ENCODE data around the gene VPS51.

Gene VPS51

GRCh38 chr11:65095974-65096806 is at the start of gene VPS51:
TSS of gene VPS51 (plus strand) at chr11:65096214. CDS start at chr11:65096251, 37 bp downstream.
- H3K4me3 ChIP-seq (ENCODE audit: low read length in 2 of 2), result peak within 1 kb of the TSS; percentile 75 to 85
- H3K27me3 ChIP-seq (ENCODE audit: control insufficient read depth in 1 of 2, insufficient read depth in 2 of 2, low read length in 2 of 2), result no peaks in the 10 kb centered on the region
- H3K4me1 ChIP-seq (ENCODE audit: control insufficient read depth, insufficient read depth, low read length), result peaks cover 10% of the 10 kb centered on the region
- H3K9me3 ChIP-seq (ENCODE audit: control insufficient read depth in 2 of 2, low read length in 2 of 2), result no peaks in the 10 kb centered on the region
- peak within 1 kb of the TSS; percentile 75 for H3K27ac ChIP-seq (ENCODE audit: low read length)
- peak within 1 kb of the TSS; percentile 80 to 82 for H3K9ac ChIP-seq (ENCODE audit: low read length in 2 of 2)
- H3K36me3 ChIP-seq (ENCODE audit: control insufficient read depth in 2 of 2, insufficient read depth in 2 of 2, low read length in 2 of 2), result peaks cover 0 to 5% of the 10 kb centered on the region in 2 donors

GRCh38 chr11:65047581-65048422 is 48.2 kb upstream of the VPS51 start:
- Histone ChIP-seq H3K9ac (ENCODE audit: low read length in 2 of 2) (peak overlapping the region; percentile 66 to 68), H3K36me3 (ENCODE audit: control insufficient read depth in 2 of 2, insufficient read depth in 2 of 2, low read length in 2 of 2) (peaks cover 10 to 12% of the 10 kb centered on the region in 2 donors), H3K4me3 (ENCODE audit: low read length in 2 of 2) (peak overlapping the region; percentile 76 to 79), H3K9me3 (ENCODE audit: control insufficient read depth in 2 of 2, low read length in 2 of 2) (no peaks in the 10 kb centered on the region), H3K27me3 (ENCODE audit: control insufficient read depth in 1 of 2, insufficient read depth in 2 of 2, low read length in 2 of 2) (no peaks in the 10 kb centered on the region), H3K4me1 (ENCODE audit: control insufficient read depth, insufficient read depth, low read length) (peaks cover 22% of the 10 kb centered on the region), H3K27ac (ENCODE audit: low read length) (no peak overlapping the region)

- H3K36me3 ChIP-seq (ENCODE audit: control insufficient read depth in 2 of 2, insufficient read depth in 2 of 2, low read length in 2 of 2), result no peaks in the 10 kb centered on the region
- no peaks in the 10 kb centered on the region for H3K9me3 ChIP-seq (ENCODE audit: control insufficient read depth in 2 of 2, low read length in 2 of 2)
Measured at GRCh38 chr11:65051398-65051858, 44.6 kb upstream of the VPS51 start.

GRCh38 chr11:65053827-65054508 is 42.0 kb upstream of the VPS51 start:
- no peaks in the 10 kb centered on the region for H3K4me1 ChIP-seq (ENCODE audit: control insufficient read depth, insufficient read depth, low read length)
- H3K9me3 ChIP-seq (ENCODE audit: control insufficient read depth in 2 of 2, low read length in 2 of 2), result no peaks in the 10 kb centered on the region
- H3K36me3 ChIP-seq (ENCODE audit: control insufficient read depth in 2 of 2, insufficient read depth in 2 of 2, low read length in 2 of 2), result no peaks in the 10 kb centered on the region
- no peak overlapping the region for H3K9ac ChIP-seq (ENCODE audit: low read length in 2 of 2)
- no peak overlapping the region for H3K4me3 ChIP-seq (ENCODE audit: low read length in 2 of 2)
- peaks cover 0 to 2% of the 10 kb centered on the region in 2 donors for H3K27me3 ChIP-seq (ENCODE audit: control insufficient read depth in 1 of 2, insufficient read depth in 2 of 2, low read length in 2 of 2)
- no peak overlapping the region for H3K27ac ChIP-seq (ENCODE audit: low read length)

More at GRCh38 chr11:65051398-65051858, 44.6 kb upstream of the VPS51 start:
- Histone ChIP-seq H3K4me3 (ENCODE audit: low read length in 2 of 2) (no peak overlapping the region), H3K27ac (ENCODE audit: low read length) (no peak overlapping the region), H3K4me1 (ENCODE audit: control insufficient read depth, insufficient read depth, low read length) (peaks cover 14% of the 10 kb centered on the region), H3K9ac (ENCODE audit: low read length in 2 of 2) (no peak overlapping the region), H3K27me3 (ENCODE audit: control insufficient read depth in 1 of 2, insufficient read depth in 2 of 2, low read length in 2 of 2) (peaks cover 0 to 2% of the 10 kb centered on the region in 2 donors)

GRCh38 chr11:65055538-65055937 is 40.5 kb upstream of the VPS51 start:
- Histone ChIP-seq H3K4me1 (ENCODE audit: control insufficient read depth, insufficient read depth, low read length) (no peaks in the 10 kb centered on the region), H3K27ac (ENCODE audit: low read length) (no peak overlapping the region), H3K4me3 (ENCODE audit: low read length in 2 of 2) (no peak overlapping the region), H3K9ac (ENCODE audit: low read length in 2 of 2) (no peak overlapping the region), H3K36me3 (ENCODE audit: control insufficient read depth in 2 of 2, insufficient read depth in 2 of 2, low read length in 2 of 2) (no peaks in the 10 kb centered on the region), H3K27me3 (ENCODE audit: control insufficient read depth in 1 of 2, insufficient read depth in 2 of 2, low read length in 2 of 2) (peaks cover 0 to 4% of the 10 kb centered on the region in 2 donors), H3K9me3 (ENCODE audit: control insufficient read depth in 2 of 2, low read length in 2 of 2) (no peaks in the 10 kb centered on the region)

- Histone ChIP-seq H3K27me3 (ENCODE audit: control insufficient read depth in 1 of 2, insufficient read depth in 2 of 2, low read length in 2 of 2) (peaks cover 0 to 4% of the 10 kb centered on the region in 2 donors), H3K9me3 (ENCODE audit: control insufficient read depth in 2 of 2, low read length in 2 of 2) (no peaks in the 10 kb centered on the region), H3K9ac (ENCODE audit: low read length in 2 of 2) (no peak overlapping the region), H3K27ac (ENCODE audit: low read length) (no peak overlapping the region), H3K36me3 (ENCODE audit: control insufficient read depth in 2 of 2, insufficient read depth in 2 of 2, low read length in 2 of 2) (no peaks in the 10 kb centered on the region), H3K4me1 (ENCODE audit: control insufficient read depth, insufficient read depth, low read length) (no peaks in the 10 kb centered on the region), H3K4me3 (ENCODE audit: low read length in 2 of 2) (no peak overlapping the region)
Measured at GRCh38 chr11:65056999-65057398, 39.0 kb upstream of the VPS51 start.

- H3K27me3 ChIP-seq (ENCODE audit: control insufficient read depth in 1 of 2, insufficient read depth in 2 of 2, low read length in 2 of 2), result peaks cover 0 to 4% of the 10 kb centered on the region in 2 donors
Measured at GRCh38 chr11:65057526-65057925, 38.5 kb upstream of the VPS51 start.

GRCh38 chr11:65058012-65058411 is 38.0 kb upstream of the VPS51 start:
- H3K27ac ChIP-seq (ENCODE audit: low read length), result no peak overlapping the region
- H3K27me3 ChIP-seq (ENCODE audit: control insufficient read depth in 1 of 2, insufficient read depth in 2 of 2, low read length in 2 of 2), result peaks cover 0 to 2% of the 10 kb centered on the region in 2 donors
- H3K9ac ChIP-seq (ENCODE audit: low read length in 2 of 2), result no peak overlapping the region
- no peaks in the 10 kb centered on the region for H3K36me3 ChIP-seq (ENCODE audit: control insufficient read depth in 2 of 2, insufficient read depth in 2 of 2, low read length in 2 of 2)
- H3K4me1 ChIP-seq (ENCODE audit: control insufficient read depth, insufficient read depth, low read length), result no peaks in the 10 kb centered on the region
- H3K9me3 ChIP-seq (ENCODE audit: control insufficient read depth in 2 of 2, low read length in 2 of 2), result no peaks in the 10 kb centered on the region
- H3K4me3 ChIP-seq (ENCODE audit: low read length in 2 of 2), result no peak overlapping the region

More at GRCh38 chr11:65057526-65057925, 38.5 kb upstream of the VPS51 start:
- no peak overlapping the region for H3K4me3 ChIP-seq (ENCODE audit: low read length in 2 of 2)
- no peak overlapping the region for H3K9ac ChIP-seq (ENCODE audit: low read length in 2 of 2)
- no peaks in the 10 kb centered on the region for H3K9me3 ChIP-seq (ENCODE audit: control insufficient read depth in 2 of 2, low read length in 2 of 2)
- no peaks in the 10 kb centered on the region for H3K36me3 ChIP-seq (ENCODE audit: control insufficient read depth in 2 of 2, insufficient read depth in 2 of 2, low read length in 2 of 2)
- no peaks in the 10 kb centered on the region for H3K4me1 ChIP-seq (ENCODE audit: control insufficient read depth, insufficient read depth, low read length)
- no peak overlapping the region for H3K27ac ChIP-seq (ENCODE audit: low read length)

GRCh38 chr11:65058419-65059054 is 37.5 kb upstream of the VPS51 start, which contains the start of gene NAALADL1:
TSS of gene NAALADL1 (minus strand) at chr11:65058553. CDS start at chr11:65058521, 32 bp downstream.
- Histone ChIP-seq H3K4me3 (ENCODE audit: low read length in 2 of 2) (no peak within 1 kb of the TSS), H3K36me3 (ENCODE audit: control insufficient read depth in 2 of 2, insufficient read depth in 2 of 2, low read length in 2 of 2) (no peaks in the 10 kb centered on the region), H3K27ac (ENCODE audit: low read length) (no peak within 1 kb of the TSS), H3K27me3 (ENCODE audit: control insufficient read depth in 1 of 2, insufficient read depth in 2 of 2, low read length in 2 of 2) (peaks cover 0 to 2% of the 10 kb centered on the region in 2 donors), H3K9ac (ENCODE audit: low read length in 2 of 2) (no peak within 1 kb of the TSS), H3K4me1 (ENCODE audit: control insufficient read depth, insufficient read depth, low read length) (no peaks in the 10 kb centered on the region), H3K9me3 (ENCODE audit: control insufficient read depth in 2 of 2, low read length in 2 of 2) (no peaks in the 10 kb centered on the region)

GRCh38 chr11:65059523-65059922 is 36.5 kb upstream of the VPS51 start:
- H3K4me1 ChIP-seq (ENCODE audit: control insufficient read depth, insufficient read depth, low read length), result no peaks in the 10 kb centered on the region
- no peak overlapping the region for H3K27ac ChIP-seq (ENCODE audit: low read length)
- H3K27me3 ChIP-seq (ENCODE audit: control insufficient read depth in 1 of 2, insufficient read depth in 2 of 2, low read length in 2 of 2), result peaks cover 0 to 2% of the 10 kb centered on the region in 2 donors

More at GRCh38 chr11:65059523-65059922, 36.5 kb upstream of the VPS51 start:
- Histone ChIP-seq H3K36me3 (ENCODE audit: control insufficient read depth in 2 of 2, insufficient read depth in 2 of 2, low read length in 2 of 2) (no peaks in the 10 kb centered on the region), H3K9ac (ENCODE audit: low read length in 2 of 2) (no peak overlapping the region), H3K4me3 (ENCODE audit: low read length in 2 of 2) (no peak overlapping the region), H3K9me3 (ENCODE audit: control insufficient read depth in 2 of 2, low read length in 2 of 2) (no peaks in the 10 kb centered on the region)
